GM12801 (cell line): Measurements from ENCODE around the gene THSD7A.

Experiments
- CTCF ChIP-seq: IDR thresholded peaks from one replicate; pipeline ENCODE4 v1.5.1; 2011; ENCODE audit warnings: control low read depth; ENCODE audit not compliant: insufficient read length; ENCODE audit errors: extremely low read depth

Gene THSD7A

DNA sequence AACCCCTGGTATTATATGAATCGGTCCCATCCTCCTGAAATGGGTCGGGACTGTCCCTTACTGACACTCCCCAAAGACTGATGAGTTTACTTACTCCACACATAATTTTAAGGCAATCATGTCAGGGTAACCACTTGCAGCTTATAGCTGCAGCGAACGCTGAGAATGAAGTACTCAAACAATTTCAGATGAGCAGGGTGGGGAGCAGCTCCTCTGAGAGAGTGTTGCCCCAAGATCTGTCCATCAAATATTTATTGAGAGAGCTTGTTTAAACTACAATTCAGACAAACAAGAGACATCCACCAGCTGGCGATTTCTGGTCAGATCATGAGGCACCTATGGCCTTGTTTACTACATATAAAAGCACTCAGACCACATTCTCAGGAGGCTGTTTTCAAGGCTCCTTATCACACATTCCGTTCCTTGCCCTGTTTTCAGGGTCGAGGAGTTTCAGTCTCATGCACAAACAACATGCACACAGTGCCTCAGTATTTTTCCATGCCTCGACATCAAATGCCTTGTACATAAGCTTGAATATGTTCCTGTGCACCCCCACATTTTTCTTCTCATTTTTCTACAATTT is 80.1 kb downstream of the THSD7A start:
- TF ChIP-seq CTCF: no peak

DNA sequence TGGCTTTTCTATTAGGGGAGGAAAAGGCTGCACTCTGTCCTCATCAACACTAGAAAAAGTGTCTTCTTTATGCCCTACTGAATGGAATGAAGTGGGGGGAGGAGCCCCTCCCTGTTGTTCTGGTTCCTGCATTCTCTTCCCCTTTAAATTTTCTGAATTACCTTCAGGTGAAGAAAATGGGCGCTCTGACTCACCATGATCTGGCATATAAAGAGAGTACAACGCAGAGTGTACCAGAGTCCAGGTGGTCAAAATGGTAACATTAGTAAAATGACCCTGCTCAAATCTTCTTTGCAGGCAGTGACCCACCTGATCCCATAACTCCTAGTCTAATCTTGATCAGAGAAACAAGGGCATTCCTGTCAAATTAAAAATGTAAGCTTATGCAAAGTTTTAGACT is 80.7 kb downstream of the THSD7A start:
- no peak for TF ChIP-seq CTCF

DNA sequence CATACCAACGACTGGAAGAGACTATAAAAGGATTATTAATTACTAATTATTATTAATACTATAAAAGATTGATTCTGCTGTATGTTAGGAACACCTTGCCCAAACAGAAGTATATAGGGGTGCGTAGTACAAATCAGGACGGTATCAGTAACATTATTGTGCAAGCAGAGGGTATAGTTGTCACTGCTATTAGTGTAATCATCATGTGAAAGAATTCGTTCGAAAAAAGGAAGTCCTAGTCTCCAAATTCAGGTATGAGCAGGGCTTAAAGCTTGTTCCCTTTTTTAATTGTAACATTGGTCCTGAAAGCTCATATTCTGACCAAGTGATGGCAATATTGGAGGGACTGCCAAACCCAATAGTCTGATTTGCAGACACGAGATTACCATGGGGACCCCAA is 81.8 kb downstream of the THSD7A start:
- no peak for TF ChIP-seq CTCF

GRCh38 chr7:11749629-11750028 is 82.4 kb downstream of the THSD7A start:
- TF ChIP-seq CTCF: no peak

GRCh38 chr7:11748884-11749283 is 83.1 kb downstream of the THSD7A start:
- TF ChIP-seq CTCF: no peak

DNA sequence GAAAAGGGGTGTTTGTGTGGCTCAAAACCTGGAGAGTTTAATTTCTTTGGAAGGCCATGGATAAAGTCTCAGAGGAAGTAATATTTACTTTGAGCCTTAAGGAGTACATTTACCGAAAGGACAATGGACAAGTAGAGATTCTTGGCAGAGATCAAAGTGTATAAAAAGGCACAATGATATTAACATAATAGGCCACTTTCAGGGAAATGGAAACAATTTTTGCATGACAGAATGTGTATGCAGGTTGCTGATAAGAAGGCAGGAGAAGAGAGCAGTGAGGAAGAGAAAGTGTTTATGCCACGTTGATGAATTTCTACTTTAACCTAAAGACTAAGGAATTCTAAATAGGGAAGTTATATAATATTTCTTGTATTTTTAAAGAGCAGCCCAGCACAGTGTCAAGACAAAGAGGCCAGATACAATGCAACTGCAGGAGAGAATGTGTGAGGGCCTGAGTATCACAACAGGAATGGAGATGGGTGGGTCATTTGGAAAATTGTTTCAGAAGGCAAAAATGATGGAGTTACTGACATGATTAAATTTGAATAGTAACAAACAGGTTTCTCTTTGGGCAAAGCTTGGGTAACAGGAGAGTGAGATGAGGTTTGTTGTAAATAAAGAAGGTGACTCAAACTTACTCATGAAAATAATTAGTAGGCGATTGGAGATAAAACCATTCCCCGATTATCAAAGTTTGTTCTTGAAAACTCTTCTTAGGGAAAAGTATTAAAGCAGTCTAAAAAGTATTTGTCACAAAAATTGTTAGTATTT is 84.1 kb downstream of the THSD7A start:
- TF ChIP-seq CTCF: no peak

GRCh38 chr7:11746591-11746990 is 85.4 kb downstream of the THSD7A start:
- no peak for TF ChIP-seq CTCF
